CD4-positive, alpha-beta T cell (primary cell): ENCODE results near the gene SP3. TPM values are rescaled to one million over a fixed set of nuclear protein-coding genes. Genes with fewer than 3 reads are reported as not detected.

Source experiments
- ATAC-seq: fragments of 200-7000 bp; cut with Tn5 transposase; one replicate; pipeline ENCODE4 v1.10.0; 2022; ENCODE audit warnings: mild to moderate bottlenecking; ENCODE audit not compliant: poor library complexity
- CTCF ChIA-PET: fragments of 350-600 bp; sonication (Branson Sonifier 250); formaldehyde crosslinking; loops from one replicate; lab custom pipeline; 2021; ENCODE audit warnings: antibody characterized with exemption, inconsistent platforms; lab: Charles Lee
- POLR2A ChIA-PET: fragments of 350-600 bp; sonication (Branson Sonifier 250); formaldehyde crosslinking; loops from one replicate; lab custom pipeline; 2021; ENCODE audit warnings: antibody characterized with exemption, inconsistent platforms; lab: Charles Lee
- DNase-seq, 14 experiments: peaks; one replicate each; pipeline ENCODE4 v3.0.0-alpha.2; 2013 to 2020; ENCODE audit warnings: mixed read lengths in 2 of 14
- H3K27ac ChIP-seq, 2 donors: one replicate each; pipeline versions ENCODE4 v1.5.1 to v1.7.0; 2013; ENCODE audit warnings: low read length in 2 of 2, low read depth in 1 of 2, mild to moderate bottlenecking in 1 of 2
- H3K27me3 ChIP-seq, 2 experiments: 1 replicate in 1 of 2; 2 replicates in 1 of 2; pipeline versions ENCODE4 v1.6.1 to v1.7.0; 2013; ENCODE audit warnings: low read length in 2 of 2, control low read depth in 1 of 2, mild to moderate bottlenecking in 1 of 2, moderate library complexity in 1 of 2; ENCODE audit not compliant: insufficient read depth in 2 of 2, control insufficient read depth in 1 of 2
- H3K36me3 ChIP-seq: one replicate; pipeline ENCODE4 v1.6.1; 2013; ENCODE audit warnings: low read length, control low read depth; ENCODE audit not compliant: insufficient read depth
- H3K4me1 ChIP-seq: one replicate; pipeline ENCODE4 v1.6.1; 2013; ENCODE audit warnings: low read length, control low read depth; ENCODE audit not compliant: insufficient read depth
- H3K4me3 ChIP-seq: one replicate; pipeline ENCODE4 v1.5.1; 2013; ENCODE audit warnings: mild to moderate bottlenecking, low read length, moderate library complexity
- H3K9me3 ChIP-seq, 2 experiments: 1 replicate in 1 of 2; 2 replicates in 1 of 2; pipeline versions ENCODE4 v1.6.1 to v1.7.0; 2013; ENCODE audit warnings: low read length in 2 of 2, mild to moderate bottlenecking in 2 of 2, control low read depth in 1 of 2, moderate library complexity in 1 of 2; ENCODE audit not compliant: control insufficient read depth in 1 of 2, insufficient read depth in 1 of 2
- H3K27ac Mint-ChIP-seq: one replicate; pipeline ENCODE4 v1.8.0; 2020; ENCODE audit warnings: mixed read lengths
- H3K27me3 Mint-ChIP-seq: one replicate; pipeline ENCODE4 v1.8.0; 2021; ENCODE audit warnings: mixed read lengths
- H3K36me3 Mint-ChIP-seq: one replicate; pipeline ENCODE4 v1.8.0; 2021; ENCODE audit warnings: low read depth, mixed read lengths
- H3K4me1 Mint-ChIP-seq: one replicate; pipeline ENCODE4 v1.8.0; 2021; ENCODE audit warnings: low read depth, mixed read lengths
- H3K4me3 Mint-ChIP-seq: one replicate; pipeline ENCODE4 v1.8.0; 2020; ENCODE audit warnings: mild to moderate bottlenecking, mixed read lengths
- H3K9me3 Mint-ChIP-seq: one replicate; pipeline ENCODE4 v1.8.0; 2020; ENCODE audit warnings: mixed read lengths
- CTCF ChIP-seq: fragments of 200-600 bp; IDR thresholded peaks from one replicate; pipeline ENCODE4 v1.8.0; 2022; ENCODE audit warnings: antibody characterized with exemption, mild to moderate bottlenecking
- intact Hi-C, 2 experiments: fragments of 100-400 bp; cut with DNase I in 1 of 2; cut with micrococcal nuclease in 1 of 2; formaldehyde crosslinking; loops; one replicate each; pipeline versions ENCODE4 v1.15.1 to v1.9.0; 2023 to 2025; cut with DNase I, micrococcal nuclease
- total RNA-seq, 174 experiments: library from RNA in 2 of 174; stranded (reverse) in 2 of 174; gene quantifications; one replicate each; pipeline ENCODE4 v1.2.3 and lab custom pipeline; 2021 to 2026

SP3 gene
- total RNA-seq, 2 experiments from 2014 or later: 159 to 166 TPM

- no peak overlapping the region for H3K4me3 Mint-ChIP-seq
- no peak overlapping the region for H3K27ac Mint-ChIP-seq
- ChIA-PET POLR2A (no interaction called here), CTCF (no interaction called here)
- no peak for TF ChIP-seq CTCF
- Histone ChIP-seq H3K27ac (no peak overlapping the region), H3K4me1 (no peaks in the 10 kb centered on the region), H3K4me3 (no peak overlapping the region), H3K36me3 (no peaks in the 10 kb centered on the region), H3K27me3 (no peaks in the 10 kb centered on the region), H3K9me3 (no peaks in the 10 kb centered on the region)
- no peaks in the 10 kb centered on the region for H3K27me3 Mint-ChIP-seq
- H3K9me3 Mint-ChIP-seq: no peaks in the 10 kb centered on the region
- intact Hi-C loops: no loop called here
- H3K36me3 Mint-ChIP-seq: no peaks in the 10 kb centered on the region
- H3K4me1 Mint-ChIP-seq: peaks cover 7% of the 10 kb centered on the region
- DNase-seq (no peak), ATAC-seq (no peak)
Measured at GRCh38 chr2:173972636-173973035, 7.5 kb upstream of the SP3 start.

DNA sequence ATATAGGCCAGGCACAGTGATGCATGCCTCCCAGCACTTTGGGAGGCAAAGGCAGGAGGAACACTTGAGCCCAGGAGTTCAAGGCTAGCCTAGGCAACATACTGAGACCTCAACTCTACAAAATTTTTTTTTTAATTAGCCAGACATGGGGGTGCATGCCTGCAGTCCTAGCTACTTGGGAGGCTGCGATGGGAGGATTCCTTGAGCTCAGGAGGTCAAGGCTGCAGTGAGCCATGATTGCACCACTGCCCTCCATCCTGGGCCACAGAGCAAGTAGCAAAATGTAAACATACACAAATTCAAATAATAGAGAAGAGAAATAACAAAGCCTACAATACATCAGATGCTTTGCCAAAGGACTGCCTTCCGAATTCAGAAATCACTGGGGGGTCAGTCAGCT, 7.0 kb upstream of the SP3 start:
- no peak overlapping the region for H3K27ac ChIP-seq
- Mint-ChIP-seq H3K36me3 (no peaks in the 10 kb centered on the region), H3K9me3 (no peaks in the 10 kb centered on the region), H3K4me3 (no peak overlapping the region), H3K4me1 (peaks cover 7% of the 10 kb centered on the region), H3K27ac (no peak overlapping the region), H3K27me3 (no peaks in the 10 kb centered on the region)
- H3K27me3 ChIP-seq: no peaks in the 10 kb centered on the region
- no peak overlapping the region for H3K4me3 ChIP-seq
- no peaks in the 10 kb centered on the region for H3K9me3 ChIP-seq
- ChIA-PET POLR2A (no interaction called here), CTCF (no interaction called here)
- DNase-seq (no peak), ATAC-seq (no peak)
- no peaks in the 10 kb centered on the region for H3K36me3 ChIP-seq
- no peaks in the 10 kb centered on the region for H3K4me1 ChIP-seq
- TF ChIP-seq CTCF: no peak
- intact Hi-C loops: no loop called here

- Histone ChIP-seq H3K9me3 (no peaks in the 10 kb centered on the region), H3K27me3 (no peaks in the 10 kb centered on the region), H3K27ac (no peak overlapping the region), H3K4me3 (no peak overlapping the region), H3K4me1 (peaks cover 9% of the 10 kb centered on the region), H3K36me3 (no peaks in the 10 kb centered on the region)
- no peak for TF ChIP-seq CTCF
- H3K4me1 Mint-ChIP-seq: peaks cover 18% of the 10 kb centered on the region
- DNase-seq: no peak
- ChIA-PET POLR2A (interaction anchor here (0.6 to 1.2 kb wide), 2 partner anchors 20 to 77 kb away, joined by 3 to 5 read pairs; no protein-coding TSS in a partner anchor), CTCF (interaction anchor here (0.6 kb wide), 1 partner anchor 32 kb away, joined by 3 read pairs; no protein-coding TSS in a partner anchor)
- H3K27me3 Mint-ChIP-seq: no peaks in the 10 kb centered on the region
- H3K36me3 Mint-ChIP-seq: no peaks in the 10 kb centered on the region
- intact Hi-C loops: no loop called here
- no peaks in the 10 kb centered on the region for H3K9me3 Mint-ChIP-seq
- no peak for ATAC-seq
- H3K27ac Mint-ChIP-seq: no peak overlapping the region
- no peak overlapping the region for H3K4me3 Mint-ChIP-seq
Measured at GRCh38 chr2:173970516-173970924, 5.3 kb upstream of the SP3 start.
